ENCODE measurements around the gene PMFBP1. TPM values are rescaled to one million over a fixed set of nuclear protein-coding genes. Genes with fewer than 3 reads are reported as not detected.

The PMFBP1 gene
- total and polyA plus RNA-seq, 2 of the 4 experiments (the other 2 are of a cell fraction): under 0.01 TPM; not detected in 1

GRCh38 chr16:72173997-72174396 is 2.0 kb upstream of the PMFBP1 start:
- Histone ChIP-seq H2AK9ac (replicated peaks; ENCODE audit: low read depth, low read length, poor library complexity) (no peak overlapping the region), H3K4me3 (ENCODE audit: insufficient read depth, low read depth, low read length) (no peak overlapping the region), H4K5ac (ENCODE audit: low read depth, low read length) (no peak overlapping the region), H3K18ac (ENCODE audit: low read depth, low read length) (no peak overlapping the region), H3K27ac (ENCODE audit: insufficient read depth, low read length) (no peak overlapping the region), H3K14ac (replicated peaks; ENCODE audit: low read depth, low read length) (no peak overlapping the region), H3K36me3 (ENCODE audit: control insufficient read depth, insufficient read depth, low read length) (no peaks in the 10 kb centered on the region), H3K23ac (ENCODE audit: low read depth, low read length) (no peak overlapping the region), H2BK15ac (ENCODE audit: low read depth, low read length) (no peak overlapping the region), H2AK5ac (ENCODE audit: low read depth, low read length) (no peak overlapping the region), H3K9me3 (ENCODE audit: control insufficient read depth, insufficient read depth, low read length) (no peaks in the 10 kb centered on the region), H3K9ac (ENCODE audit: low read depth, low read length) (no peak overlapping the region), H2BK20ac (ENCODE audit: low read depth, low read length) (no peak overlapping the region), H2BK5ac (ENCODE audit: low read depth, low read length, poor library complexity, severe bottlenecking) (no peak overlapping the region), H2BK120ac (ENCODE audit: low read depth, low read length) (no peak overlapping the region), H3K4me2 (ENCODE audit: low read depth, low read length) (no peak overlapping the region), H4K8ac (ENCODE audit: low read depth in 2 of 2, low read length in 2 of 2) (no peak overlapping the region), H3K9me1 (ENCODE audit: insufficient read depth, low read length) (no peaks in the 10 kb centered on the region), H3K27me3 (ENCODE audit: control insufficient read depth, insufficient read depth, low read length) (no peaks in the 10 kb centered on the region), H3K56ac (ENCODE audit: extremely low read depth, insufficient read depth, low read length) (no peak overlapping the region), H3K4ac (ENCODE audit: low read depth, low read length) (no peak overlapping the region), H4K91ac (ENCODE audit: insufficient read depth, low read depth, low read length) (no peak overlapping the region), H3K79me1 (ENCODE audit: low read depth in 1 of 2, low read length in 2 of 2) (no peaks in the 10 kb centered on the region), H4K20me1 (ENCODE audit: insufficient read depth, low read length) (no peaks in the 10 kb centered on the region), H2AFZ (replicated peaks; ENCODE audit: low read length, poor library complexity) (no peak overlapping the region), H3K4me1 (ENCODE audit: control insufficient read depth, insufficient read depth, low read length) (no peaks in the 10 kb centered on the region)
- intact Hi-C loops (cut with micrococcal nuclease) (no loop called here), in situ Hi-C loops (cut with MboI; ENCODE audit: low sequenced_read_pairs) (no loop called here), dilution Hi-C loops (cut with HindIII; ENCODE audit: low sequenced_read_pairs, unreplicated experiment) (no loop called here)
- ATAC-seq (ENCODE audit: low read depth): no peak
- CTCF ChIA-PET: no interaction called here
- no CpG with 5 or more reads among the region's 1 CpG for WGBS, 2 experiments (ENCODE audit: extremely low coverage in 2 of 2, insufficient read length in 1 of 2)
- TF ChIP-seq CTCF (conservative IDR thresholded peaks at IDR 0.05; ENCODE audit: low read depth, low read length) (no peak), MAZ (IDR thresholded peaks at IDR 0.05; ENCODE audit: borderline replicate concordance, low read depth, low read length) (no peak), NFE2L2 (IDR thresholded peaks at IDR 0.05; ENCODE audit: low read depth, low read length) (no peak), FOS (IDR thresholded peaks at IDR 0.05; ENCODE audit: low read depth, low read length) (no peak), RAD21 (IDR thresholded peaks at IDR 0.05; ENCODE audit: low read length) (no peak), CEBPB (IDR thresholded peaks at IDR 0.05; ENCODE audit: low read depth, low read length) (no peak), ELK1 (IDR thresholded peaks at IDR 0.05; ENCODE audit: borderline replicate concordance, low read depth, low read length) (no peak)
- BruUV-seq (replicated peaks): no TSS peak
- POLR2A ChIA-PET (ENCODE audit: unreplicated experiment): no interaction called here
- DNase-seq: no peak

Data from IMR-90 (cell line).